Large intestine (tissue), 3 donors: ENCODE data around the gene RALA. TPM values are rescaled to one million over a fixed set of nuclear protein-coding genes. Genes with fewer than 3 reads are reported as not detected.

Source experiments
- DNase-seq, 2 donors: peaks; one replicate each; pipeline versions ENCODE4 v3.0.0 to v3.0.0-alpha.2; 2013
- H3K27ac ChIP-seq: one replicate; pipeline ENCODE4 v1.5.1; 2013; ENCODE audit warnings: low read length
- H3K27me3 ChIP-seq: 2 replicates; pipeline ENCODE4 v1.6.1; 2013; ENCODE audit warnings: low read length; ENCODE audit not compliant: control insufficient read depth, insufficient read depth
- H3K36me3 ChIP-seq: 2 replicates; pipeline ENCODE4 v1.6.1; 2013; ENCODE audit warnings: low read length; ENCODE audit not compliant: control insufficient read depth, insufficient read depth
- H3K4me1 ChIP-seq: one replicate; pipeline ENCODE4 v1.6.1; 2013; ENCODE audit warnings: low read length; ENCODE audit not compliant: control insufficient read depth, insufficient read depth
- H3K4me3 ChIP-seq: one replicate; pipeline ENCODE4 v1.5.1; 2013; ENCODE audit warnings: low read length
- H3K9me3 ChIP-seq: one replicate; pipeline ENCODE4 v1.6.1; 2013; ENCODE audit warnings: mild to moderate bottlenecking, low read depth, low read length, moderate library complexity; ENCODE audit not compliant: control insufficient read depth
- WGBS: methylation state at CpG from one replicate; pipeline ENCODE4 v1.1.5; 2013; ENCODE audit warnings: low lambda C conversion rate; ENCODE audit not compliant: insufficient coverage; 5-methylcytosine and 5-hydroxymethylcytosine counted together
- polyA plus RNA-seq: library from polyadenylated mRNA; unstranded; fragments of 120-200 nt; gene quantifications from one replicate; pipeline ENCODE4 v1.2.1, GENCODE V29; 2013

Gene RALA
- polyA plus RNA-seq, 1 donor: 38.7 TPM

- WGBS: 50% methylated on average over 1 of the region's 36 CpGs
- no peaks in the 10 kb centered on the region for H3K9me3 ChIP-seq
- no peak overlapping the region for H3K27ac ChIP-seq
- no peaks in the 10 kb centered on the region for H3K36me3 ChIP-seq
- DNase-seq: peak in 1 of 2 donors; percentile 27
- peaks cover 5% of the 10 kb centered on the region for H3K27me3 ChIP-seq
- H3K4me3 ChIP-seq: peak overlapping the region; percentile 17
- H3K4me1 ChIP-seq: no peaks in the 10 kb centered on the region
These were observed 14.0 kb upstream of the RALA start for GRCh38 chr7:39609113-39609934.

DNA sequence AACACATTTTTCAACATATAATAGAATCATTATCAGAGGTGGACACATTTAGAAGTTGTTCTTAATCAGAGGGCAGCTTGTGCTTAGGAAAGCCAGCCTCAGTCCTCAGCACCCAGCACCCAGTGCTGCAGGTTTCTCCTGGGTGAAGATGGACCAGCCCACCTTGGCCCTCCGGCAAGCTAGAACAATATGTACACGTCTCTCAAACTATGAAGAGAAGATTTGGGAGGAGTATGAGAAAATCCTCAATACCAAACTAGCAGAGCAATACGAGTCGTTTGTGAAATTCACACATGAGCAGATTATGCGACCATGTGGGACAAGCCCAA, 13.5 kb upstream of the RALA start:
- no CpG with 5 or more reads among the region's 5 CpGs for WGBS
- peaks cover 5% of the 10 kb centered on the region for H3K27me3 ChIP-seq
- no peak for DNase-seq
- no peak overlapping the region for H3K27ac ChIP-seq
- no peaks in the 10 kb centered on the region for H3K4me1 ChIP-seq
- H3K9me3 ChIP-seq: no peaks in the 10 kb centered on the region
- H3K36me3 ChIP-seq: no peaks in the 10 kb centered on the region
- peak overlapping the region; percentile 17 for H3K4me3 ChIP-seq

DNA sequence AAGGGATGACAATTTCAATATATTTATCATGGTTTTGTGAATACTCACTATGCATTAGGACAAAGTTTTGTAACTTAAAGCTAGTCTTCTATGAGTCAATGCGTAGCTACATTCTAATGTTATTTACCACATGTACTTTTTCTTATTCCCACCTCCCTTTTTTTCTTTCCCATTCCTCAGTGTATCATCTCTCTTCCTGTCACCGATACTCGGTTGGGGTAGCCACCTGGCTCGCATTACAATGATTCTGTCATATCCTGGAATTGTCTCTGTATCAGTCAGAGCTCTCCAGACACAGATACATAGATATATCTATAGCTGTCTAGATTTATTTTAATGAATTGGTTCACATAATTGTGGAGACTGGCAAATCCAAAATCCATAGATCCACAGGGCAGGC, 9.8 kb upstream of the RALA start:
- H3K36me3 ChIP-seq: no peaks in the 10 kb centered on the region
- peaks cover 5% of the 10 kb centered on the region for H3K27me3 ChIP-seq
- H3K27ac ChIP-seq: no peak overlapping the region
- no peak for DNase-seq
- H3K9me3 ChIP-seq: no peaks in the 10 kb centered on the region
- H3K4me1 ChIP-seq: no peaks in the 10 kb centered on the region
- 90% methylated on average over 3 of the region's 4 CpGs for WGBS
- no peak overlapping the region for H3K4me3 ChIP-seq

- Histone ChIP-seq H3K27ac (no peak overlapping the region), H3K4me3 (no peak overlapping the region)
- WGBS: 100% methylated on average over 1 of the region's 2 CpGs
These were observed 9.1 kb upstream of the RALA start for GRCh38 chr7:39614299-39614698.

DNA sequence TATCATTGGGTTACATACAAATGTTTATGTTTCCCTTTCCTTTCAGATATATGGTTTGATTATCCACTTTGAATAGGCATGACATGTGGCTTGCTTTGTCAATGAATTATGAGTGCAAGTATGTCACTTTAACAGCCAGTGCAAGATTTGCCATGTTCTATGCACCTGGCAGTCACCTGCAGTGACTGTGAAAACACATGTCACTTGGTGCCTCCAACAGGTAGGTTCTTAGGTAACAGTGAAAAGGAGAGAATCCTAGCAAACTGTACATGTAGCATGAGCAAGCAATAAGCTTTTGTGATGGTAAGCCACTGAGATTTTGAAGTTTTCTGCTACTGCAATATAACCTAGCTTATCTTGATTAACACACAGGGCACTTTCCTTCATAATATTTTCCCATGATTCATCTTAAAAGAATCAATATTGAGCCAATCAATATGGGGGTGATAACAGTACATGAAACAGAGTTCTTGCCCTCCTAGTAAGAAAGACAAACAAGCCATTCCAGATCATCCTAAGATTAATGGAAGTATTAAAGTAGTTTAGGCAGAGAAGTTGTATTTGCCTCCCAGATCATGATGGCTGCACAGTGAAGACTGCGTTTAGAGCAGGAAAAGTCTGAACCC, 7.9 kb upstream of the RALA start:
- no peaks in the 10 kb centered on the region for H3K27me3 ChIP-seq
- H3K4me1 ChIP-seq: no peaks in the 10 kb centered on the region
- H3K36me3 ChIP-seq: no peaks in the 10 kb centered on the region
- peak in 1 of 2 donors; percentile 17 for DNase-seq
- no peaks in the 10 kb centered on the region for H3K9me3 ChIP-seq
- H3K4me3 ChIP-seq: no peak overlapping the region
- H3K27ac ChIP-seq: no peak overlapping the region
- 40% methylated on average over 1 of the region's 1 CpG for WGBS

More at GRCh38 chr7:39614299-39614698, 9.1 kb upstream of the RALA start:
- Histone ChIP-seq H3K9me3 (no peaks in the 10 kb centered on the region), H3K36me3 (no peaks in the 10 kb centered on the region), H3K27me3 (peaks cover 5% of the 10 kb centered on the region), H3K4me1 (no peaks in the 10 kb centered on the region)
- DNase-seq: no peak

- DNase-seq: no peak
- H3K27me3 ChIP-seq: no peaks in the 10 kb centered on the region
- no CpG with 5 or more reads among the region's 1 CpG for WGBS
- no peaks in the 10 kb centered on the region for H3K36me3 ChIP-seq
- no peak overlapping the region for H3K4me3 ChIP-seq
- no peaks in the 10 kb centered on the region for H3K4me1 ChIP-seq
- no peak overlapping the region for H3K27ac ChIP-seq
- H3K9me3 ChIP-seq: no peaks in the 10 kb centered on the region
These were observed 7.2 kb upstream of the RALA start for GRCh38 chr7:39616138-39616537.

GRCh38 chr7:39617005-39617404, 6.4 kb upstream of the RALA start:
- H3K27me3 ChIP-seq: no peaks in the 10 kb centered on the region
- peaks cover under 1% of the 10 kb centered on the region for H3K4me1 ChIP-seq
- no peak overlapping the region for H3K4me3 ChIP-seq
- no peak overlapping the region for H3K27ac ChIP-seq
- no peaks in the 10 kb centered on the region for H3K9me3 ChIP-seq
- no peak for DNase-seq
- no peaks in the 10 kb centered on the region for H3K36me3 ChIP-seq

- Histone ChIP-seq H3K27me3 (no peaks in the 10 kb centered on the region), H3K4me3 (no peak overlapping the region), H3K36me3 (no peaks in the 10 kb centered on the region), H3K27ac (no peak overlapping the region), H3K4me1 (peaks cover 6% of the 10 kb centered on the region), H3K9me3 (no peaks in the 10 kb centered on the region)
- no peak for DNase-seq
- no CpG with 5 or more reads among the region's 4 CpGs for WGBS
These were observed 4.5 kb upstream of the RALA start for GRCh38 chr7:39618868-39619267.

DNA sequence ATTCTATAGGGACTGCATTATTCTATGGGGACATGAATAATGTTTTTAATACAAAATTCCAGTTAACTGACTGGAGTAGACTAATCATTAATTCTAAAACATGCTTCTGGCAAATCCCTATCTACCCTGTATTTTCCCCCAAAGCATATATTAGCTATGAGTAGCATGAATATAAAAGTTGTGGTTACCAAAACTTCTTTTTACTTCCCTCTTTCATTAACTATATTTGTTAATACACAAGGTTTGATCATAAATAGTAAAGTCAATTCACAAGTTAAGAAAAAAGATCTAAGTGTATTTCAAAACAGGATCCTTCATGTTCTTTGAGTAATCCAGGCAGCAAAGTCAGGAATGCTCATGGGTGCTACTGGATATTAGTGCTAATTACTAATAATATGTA, 2.9 kb upstream of the RALA start:
- no peak overlapping the region for H3K27ac ChIP-seq
- no peaks in the 10 kb centered on the region for H3K36me3 ChIP-seq
- H3K27me3 ChIP-seq: no peaks in the 10 kb centered on the region
- no peak for DNase-seq
- H3K4me3 ChIP-seq: no peak overlapping the region
- H3K9me3 ChIP-seq: no peaks in the 10 kb centered on the region
- H3K4me1 ChIP-seq: peaks cover 10% of the 10 kb centered on the region

GRCh38 chr7:39621261-39621660, 2.1 kb upstream of the RALA start:
- peaks cover 10% of the 10 kb centered on the region for H3K4me1 ChIP-seq
- no peak overlapping the region for H3K4me3 ChIP-seq
- WGBS: no CpG with 5 or more reads among the region's 1 CpG
- no peak for DNase-seq
- H3K27ac ChIP-seq: no peak overlapping the region
- no peaks in the 10 kb centered on the region for H3K36me3 ChIP-seq
- no peaks in the 10 kb centered on the region for H3K27me3 ChIP-seq
- H3K9me3 ChIP-seq: no peaks in the 10 kb centered on the region
